Hematopoietic multipotent progenitor cell treated with erythropoietin and hydrocortisone succinate and interleukin-3 and kit ligand, for 6 days (in vitro differentiated cells): ENCODE data around the gene VMP1.
A peak's percentile ranks its signal among the peaks of the same experiment; 100 is the strongest.
"Not testable (repeated sequence)": the region's sequence is repeated elsewhere in the genome, so short reads cannot be mapped to it uniquely, and the experiment has no call there.

Source experiments
- DNase-seq: peaks from one replicate; pipeline ENCODE4 v3.0.0-alpha.2; 2015

Gene VMP1

GRCh38 chr17:59712862-59713261, 5.4 kb downstream of the VMP1 start:
- no peak for DNase-seq

DNA sequence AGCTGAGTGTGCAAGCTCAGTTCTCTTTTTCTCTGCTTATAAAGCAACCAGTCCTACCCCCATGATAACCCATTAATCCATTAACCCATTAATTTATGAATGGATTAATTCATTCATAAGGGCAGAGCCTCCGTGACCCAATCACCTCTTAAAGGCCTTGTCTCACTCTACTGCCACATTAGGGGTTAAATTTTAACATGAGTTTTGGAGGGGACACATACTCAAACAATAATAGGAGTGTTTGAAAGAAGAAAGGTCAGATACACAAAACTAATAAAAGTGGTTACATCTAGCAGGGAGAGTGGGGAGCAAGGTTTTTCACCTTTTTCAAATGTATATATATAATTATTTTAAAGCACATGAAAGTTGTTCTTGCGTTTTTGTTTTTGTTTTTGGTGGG, 6.8 kb downstream of the VMP1 start:
- no peak for DNase-seq

GRCh38 chr17:59716427-59716826, 9.0 kb downstream of the VMP1 start:
- no peak for DNase-seq

DNA sequence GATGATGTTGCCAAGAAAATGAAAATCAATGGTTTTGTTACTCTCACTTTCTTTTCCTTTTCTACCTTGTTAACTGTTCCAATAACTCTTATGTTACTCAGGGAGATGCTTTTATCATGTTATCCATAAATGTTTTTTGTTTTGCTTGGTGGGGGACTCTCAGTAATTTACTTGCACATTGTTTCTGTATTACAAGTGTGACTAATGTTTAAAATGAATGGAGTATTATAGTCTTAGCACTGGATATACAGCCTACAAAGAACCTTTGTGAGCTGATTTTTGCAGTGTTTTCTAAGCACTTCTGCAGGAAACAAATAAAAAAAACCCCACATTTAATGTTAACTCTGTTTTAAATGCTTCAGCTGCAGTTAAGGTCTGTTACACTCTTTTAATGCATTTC, 12.1 kb downstream of the VMP1 start:
- DNase-seq, result no peak

GRCh38 chr17:59722623-59723022, 15.2 kb downstream of the VMP1 start:
- DNase-seq, result no peak

DNA sequence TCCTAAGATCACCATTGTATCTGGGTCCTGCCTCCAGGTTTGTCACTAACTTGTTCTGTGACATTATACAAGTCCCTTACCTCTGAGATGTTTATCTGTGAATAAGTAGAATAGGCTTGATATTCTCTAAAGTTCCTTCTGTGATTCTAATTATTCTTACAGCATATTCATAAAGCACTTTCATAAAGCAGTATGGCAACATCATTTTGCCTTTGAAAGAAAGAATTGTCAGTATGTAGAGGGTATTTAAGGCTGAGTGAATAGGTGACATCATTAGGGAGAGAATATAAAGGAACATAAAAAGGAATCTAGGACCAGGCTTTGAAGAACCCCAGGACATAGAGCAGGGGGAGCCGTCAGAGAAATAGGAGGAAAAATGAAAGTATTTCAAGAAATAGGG, 15.6 kb downstream of the VMP1 start:
- no peak for DNase-seq

DNA sequence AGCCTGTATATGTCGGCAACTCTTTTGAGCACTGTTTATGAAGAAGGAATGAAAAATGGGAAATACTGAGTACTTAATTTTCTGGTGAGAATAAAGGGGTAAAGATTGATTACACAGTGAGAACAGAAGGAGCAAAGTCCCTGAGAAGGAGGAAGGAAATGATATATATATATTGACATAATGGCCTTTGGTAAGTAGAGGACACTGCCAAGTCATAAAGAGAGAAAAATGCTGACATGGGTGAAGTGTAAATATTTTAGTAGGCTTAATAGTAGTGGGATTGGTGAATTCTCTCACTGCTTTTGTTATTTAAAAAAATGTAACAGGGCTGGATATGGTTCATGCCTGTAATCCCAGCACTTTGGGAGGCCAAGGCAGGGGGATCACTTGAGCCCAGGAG, 16.2 kb downstream of the VMP1 start:
- no peak for DNase-seq

DNA sequence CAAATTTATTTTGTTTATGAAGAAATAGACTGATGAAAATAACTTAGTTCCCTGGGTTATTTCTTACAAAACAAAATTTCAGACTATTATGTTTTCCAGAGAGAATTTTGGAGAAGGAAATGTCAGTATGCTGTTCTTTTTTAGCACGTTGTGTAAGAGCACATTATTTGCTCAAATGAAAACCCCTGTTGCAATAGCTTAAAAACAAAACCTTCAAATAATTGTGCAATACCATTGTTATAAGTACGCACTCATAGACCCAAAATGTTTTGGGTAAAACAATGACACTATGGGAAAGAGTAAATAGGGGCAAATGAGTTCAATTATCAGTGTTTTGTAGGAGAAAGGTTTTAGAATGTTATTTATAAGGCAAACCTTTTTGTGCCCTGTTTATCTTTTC, 18.2 kb downstream of the VMP1 start:
- DNase-seq, result peak; percentile 62

DNA sequence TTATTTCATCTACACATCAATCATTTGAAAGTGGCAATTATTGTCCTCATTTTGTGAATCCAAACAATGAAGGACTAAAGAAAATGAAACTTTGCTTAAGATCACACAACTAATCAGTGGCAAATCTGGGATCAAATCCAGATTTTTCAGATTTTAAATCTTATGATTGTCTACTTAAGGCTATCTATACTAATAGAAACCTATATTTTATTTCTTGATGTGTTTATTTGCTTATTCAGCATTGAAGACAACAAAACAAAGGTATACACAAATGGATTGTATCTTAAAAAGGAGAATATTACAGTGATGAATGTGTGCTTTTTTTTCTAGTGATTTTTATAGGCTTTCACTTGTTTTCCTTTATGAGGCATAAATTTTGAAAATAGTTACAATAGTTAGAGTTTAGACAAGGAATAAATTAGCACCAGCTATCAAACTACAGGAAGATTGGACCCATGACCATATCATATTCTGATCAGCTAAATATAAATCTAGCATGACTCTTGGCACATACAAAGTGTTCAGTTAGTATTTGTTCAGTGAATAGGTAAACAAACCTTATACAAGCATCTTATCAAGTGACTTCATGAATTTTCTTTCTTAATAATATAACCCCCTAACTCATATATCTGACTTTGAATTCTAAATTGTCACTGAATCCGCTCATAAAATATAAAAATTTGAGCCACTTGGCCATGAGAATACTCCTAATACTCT, 20.5 kb downstream of the VMP1 start:
- DNase-seq, result no peak

DNA sequence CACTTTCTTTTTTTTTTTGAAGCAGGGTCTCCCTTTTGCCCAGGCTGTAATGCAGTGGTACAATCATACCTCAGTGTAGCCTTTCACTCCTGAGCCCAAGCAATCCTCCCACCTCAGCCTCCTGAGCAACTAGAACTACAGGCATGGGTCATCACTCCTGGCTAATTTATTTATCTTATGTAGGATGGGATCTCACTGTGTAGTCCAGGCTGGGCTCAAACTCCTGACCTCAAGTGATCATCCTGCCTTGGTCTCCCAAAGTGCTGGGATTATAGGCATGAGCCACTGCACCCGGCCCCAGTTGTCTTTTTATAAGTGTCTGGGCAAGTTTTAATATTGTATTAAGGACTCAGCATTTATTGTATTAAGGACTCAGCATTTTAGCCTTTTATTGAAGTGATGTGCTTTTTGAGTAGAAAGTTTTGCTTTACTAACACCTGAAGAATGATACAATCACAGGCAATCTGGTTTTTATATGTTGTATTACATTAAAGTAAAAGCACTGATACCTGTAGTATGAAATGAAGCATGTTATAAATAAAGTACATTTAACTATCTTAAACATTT, 22.9 kb downstream of the VMP1 start:
- DNase-seq, result no peak

GRCh38 chr17:59733697-59734096, 26.2 kb downstream of the VMP1 start:
- no peak for DNase-seq

DNA sequence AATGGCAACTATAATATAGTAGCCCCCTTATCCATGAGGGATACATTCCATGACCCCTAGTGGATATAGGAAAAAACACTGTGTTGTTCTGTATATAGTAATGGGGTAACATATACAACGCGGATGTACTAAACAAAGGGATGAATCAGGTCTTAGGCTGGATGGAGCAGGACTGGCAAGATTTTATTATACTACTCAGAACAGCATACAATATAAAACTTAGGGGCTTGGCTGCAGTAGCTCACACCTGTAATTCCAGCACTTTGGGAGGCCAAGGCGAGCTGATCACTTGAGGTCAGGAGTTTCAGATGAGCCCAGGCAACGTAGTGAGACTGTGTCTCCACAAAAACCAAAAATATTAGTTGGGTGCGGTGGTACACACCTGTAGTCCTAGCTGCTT, 26.8 kb downstream of the VMP1 start:
- DNase-seq, result no peak

GRCh38 chr17:59737324-59737723, 29.9 kb downstream of the VMP1 start:
- DNase-seq, result no peak

DNA sequence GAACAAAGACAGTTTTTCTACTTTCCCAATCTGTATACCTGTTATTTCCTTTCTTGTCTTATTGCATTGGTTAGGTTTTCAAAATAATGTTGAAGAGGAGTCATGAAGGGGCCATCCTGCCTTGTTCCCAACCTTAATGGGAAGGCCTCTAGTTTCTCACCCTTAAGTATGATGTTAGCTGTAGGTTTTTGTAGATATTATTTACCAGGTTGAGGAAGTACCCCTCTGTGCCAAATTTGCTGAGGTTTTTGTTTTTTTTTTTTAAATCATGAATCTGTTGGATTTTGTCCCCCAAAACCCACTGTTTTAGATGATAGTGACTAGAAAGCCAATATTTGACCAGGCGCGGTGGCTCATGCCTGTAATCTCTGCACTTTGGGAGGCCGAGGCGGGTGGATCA, 36.4 kb downstream of the VMP1 start:
- no peak for DNase-seq

DNA sequence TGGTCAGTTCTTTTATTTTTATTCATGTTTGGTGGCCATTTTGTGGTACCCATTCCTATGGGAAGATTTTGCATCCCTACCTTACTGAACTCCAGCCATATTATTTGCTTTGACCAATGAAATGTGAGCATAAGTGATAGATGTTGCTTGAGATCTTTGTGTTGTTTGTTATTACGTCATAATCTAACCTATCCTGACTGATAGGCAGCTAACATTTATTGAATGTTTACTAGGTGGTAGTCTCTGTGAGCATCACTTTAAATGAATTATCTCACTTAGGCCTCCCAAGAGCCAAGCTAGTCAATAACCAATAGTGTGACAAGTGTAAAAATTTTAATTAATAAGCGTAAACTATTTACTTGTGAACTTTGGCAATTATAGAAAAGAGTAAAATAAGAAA, 37.6 kb downstream of the VMP1 start:
- DNase-seq, result no peak

DNA sequence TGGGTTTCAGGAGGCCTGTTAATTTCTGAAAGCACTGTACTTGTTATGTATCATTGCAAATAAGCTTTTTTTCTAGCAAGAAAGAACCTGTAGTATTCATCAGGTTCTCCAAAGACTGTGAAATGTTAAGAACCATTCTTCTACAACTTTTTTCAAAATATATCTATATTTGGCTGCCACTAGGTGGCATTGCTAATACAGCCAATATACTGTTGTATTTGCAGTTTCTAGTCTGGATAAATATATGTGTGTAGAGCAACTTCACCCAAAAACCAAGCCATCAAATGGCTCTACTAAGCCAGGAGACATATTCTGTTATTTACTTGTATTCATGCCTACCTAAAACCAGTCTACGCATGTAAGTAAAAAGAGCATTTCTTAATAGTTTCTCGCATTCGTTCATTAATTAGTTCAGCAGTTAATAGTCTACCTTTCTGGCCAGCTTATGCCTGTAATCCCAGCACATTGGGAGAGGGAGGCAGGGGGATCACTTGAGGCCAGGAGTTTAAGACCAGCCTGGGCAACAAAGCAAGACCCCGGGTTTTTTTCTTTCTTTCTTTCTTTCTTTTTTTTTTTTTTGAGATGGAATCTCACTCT, 39.5 kb downstream of the VMP1 start:
- DNase-seq, result peak; percentile 84

DNA sequence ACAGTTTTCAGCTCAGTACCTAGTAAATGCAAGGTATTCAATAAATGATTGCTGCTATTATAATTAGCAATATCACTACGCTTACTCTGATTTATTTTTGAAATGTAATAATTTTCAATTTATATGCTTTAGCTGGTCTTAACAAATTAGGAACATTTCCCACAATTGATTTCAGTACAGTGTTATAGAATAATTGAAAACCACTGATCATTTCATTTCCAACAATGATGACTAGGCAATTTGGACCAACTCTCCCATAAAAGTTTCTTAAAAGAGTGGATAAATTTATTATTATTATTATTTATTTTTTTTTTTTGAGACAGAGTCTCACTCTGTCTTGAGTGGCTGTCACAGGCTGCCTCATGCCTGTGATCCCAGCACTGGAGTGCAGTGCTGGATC, 41.1 kb downstream of the VMP1 start:
- no peak for DNase-seq

GRCh38 chr17:59751955-59752413, 44.5 kb downstream of the VMP1 start:
- DNase-seq, result no peak

DNA sequence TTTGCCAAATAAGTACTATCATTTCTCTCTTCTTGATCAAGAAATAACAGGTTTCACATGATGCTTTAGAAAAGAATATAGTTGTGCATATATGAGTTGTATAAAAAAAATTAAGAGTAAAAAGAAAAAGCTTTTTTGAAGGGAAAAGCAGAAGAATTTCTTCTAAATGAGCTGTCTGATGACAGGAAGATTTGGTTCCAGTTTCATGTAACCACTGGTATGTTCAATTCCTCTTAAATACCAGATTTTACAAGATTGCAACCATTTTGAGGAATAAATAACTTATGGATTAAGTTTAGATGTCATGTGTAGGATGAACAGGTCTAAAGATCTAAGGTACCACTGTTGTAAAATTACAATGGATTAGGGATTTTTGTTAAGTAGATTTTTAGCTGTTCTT, 45.0 kb downstream of the VMP1 start:
- no peak for DNase-seq

DNA sequence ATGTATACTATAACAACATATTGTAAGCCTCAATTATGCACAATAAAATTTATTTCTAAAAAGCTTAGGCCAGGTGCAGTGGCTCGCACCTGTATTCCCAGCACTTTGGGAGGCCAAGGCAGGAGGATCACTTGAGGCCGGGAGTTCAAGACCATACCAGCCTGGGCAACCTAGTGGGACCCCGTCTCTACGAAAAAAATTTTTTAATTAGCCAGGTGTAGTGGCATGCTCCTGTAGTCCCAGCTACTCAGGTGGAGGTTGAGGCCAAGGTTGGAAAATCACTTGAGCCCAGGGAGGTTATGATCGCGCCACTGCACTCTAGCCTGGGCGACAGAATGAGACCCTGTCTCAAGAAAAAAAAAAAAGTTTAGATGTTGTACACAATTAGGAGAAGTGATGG, 45.5 kb downstream of the VMP1 start:
- no peak for DNase-seq

GRCh38 chr17:59753522-59754467, 46.3 kb downstream of the VMP1 start:
- DNase-seq, result peak; percentile 95

DNA sequence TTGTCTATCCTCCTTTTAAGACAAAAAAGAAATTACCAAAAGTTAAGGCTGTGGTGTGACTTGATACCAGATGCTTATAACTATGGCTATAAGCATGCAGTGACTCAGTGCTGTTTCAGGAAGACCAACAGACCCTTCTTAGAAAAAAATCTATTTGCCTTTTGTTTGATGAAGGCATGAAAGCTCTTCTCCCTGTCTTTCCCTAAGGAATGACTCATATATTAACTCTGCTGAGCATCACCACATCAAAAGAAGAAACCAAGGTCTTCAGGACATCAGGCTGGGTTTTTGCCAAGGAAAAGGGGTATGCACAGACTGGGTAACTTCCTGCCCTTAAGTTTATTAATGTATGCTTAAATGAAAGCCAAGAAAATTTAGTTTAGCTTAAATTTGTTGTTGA, 47.1 kb downstream of the VMP1 start:
- DNase-seq, result peak; percentile 41

DNA sequence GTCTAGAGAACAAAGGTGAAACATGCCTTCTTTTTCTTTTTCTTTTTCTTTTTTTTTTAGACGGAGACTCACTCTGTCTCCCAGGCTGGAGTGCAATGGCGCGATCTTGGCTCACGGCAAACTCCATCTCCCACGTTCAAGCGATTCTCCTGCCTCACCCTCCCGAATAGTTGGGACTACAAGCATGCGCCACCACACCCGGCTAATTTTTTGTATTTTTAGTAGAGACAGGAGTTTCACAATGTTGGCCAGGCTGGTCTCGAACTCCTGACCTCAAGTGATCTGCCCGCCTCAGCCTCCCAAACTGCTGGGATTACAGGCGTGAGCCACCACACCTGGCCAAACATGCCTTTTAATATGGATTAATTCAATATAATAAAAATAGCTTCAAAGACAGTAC, 47.6 kb downstream of the VMP1 start:
- not testable (repeated sequence) for DNase-seq
